Activated T-helper 1 cell treated with anti-CD3 and anti-CD28 coated beads, Interleukin-12 subunit alpha, Interleukin-12 subunit beta, Interleukin-2, Interleukin-4 antibody, amounts not matched to agents 30 ng/mL and 10 ng/mL and 1 ng/mL, durations not matched to agents 14 hours and 24 hours and 36 hours (primary cell): Measurements from ENCODE around the gene SOWAHA. TPM values are rescaled to one million over a fixed set of nuclear protein-coding genes. Genes with fewer than 3 reads are reported as not detected.
A peak's percentile ranks its signal among the peaks of the same experiment; 100 is the strongest.

Experiments used
- DNase-seq: peaks from one replicate; pipeline ENCODE4 v3.0.0; 2021; ENCODE audit warnings: low spot score
- H3K27ac Mint-ChIP-seq: one replicate; pipeline ENCODE4 v1.8.0; 2021; ENCODE audit warnings: mild to moderate bottlenecking, mixed read lengths
- H3K27me3 Mint-ChIP-seq: one replicate; pipeline ENCODE4 v1.8.0; 2022; ENCODE audit warnings: mild to moderate bottlenecking, moderate library complexity, mixed read lengths; ENCODE audit not compliant: insufficient read depth
- H3K36me3 Mint-ChIP-seq: one replicate; pipeline ENCODE4 v1.8.0; 2021; ENCODE audit warnings: low read depth, mixed read lengths
- H3K4me1 Mint-ChIP-seq: one replicate; pipeline ENCODE4 v1.8.0; 2021; ENCODE audit warnings: low read depth, mixed read lengths
- H3K4me3 Mint-ChIP-seq: one replicate; pipeline ENCODE4 v1.8.0; 2021; ENCODE audit warnings: mild to moderate bottlenecking, moderate library complexity, mixed read lengths
- H3K9me3 Mint-ChIP-seq: one replicate; pipeline ENCODE4 v1.8.0; 2021; ENCODE audit warnings: mixed read lengths
- intact Hi-C: fragments of 100-400 bp; cut with micrococcal nuclease; formaldehyde crosslinking; loops from one replicate; pipeline ENCODE4 v1.15.1; 2024
- total RNA-seq: library from RNA; stranded (reverse); gene quantifications from 2 replicates; pipeline ENCODE4 v1.2.3, GENCODE V29; 2022

The SOWAHA gene
- total RNA-seq, 1 donor from 2014 or later, result 0.54 TPM

DNA sequence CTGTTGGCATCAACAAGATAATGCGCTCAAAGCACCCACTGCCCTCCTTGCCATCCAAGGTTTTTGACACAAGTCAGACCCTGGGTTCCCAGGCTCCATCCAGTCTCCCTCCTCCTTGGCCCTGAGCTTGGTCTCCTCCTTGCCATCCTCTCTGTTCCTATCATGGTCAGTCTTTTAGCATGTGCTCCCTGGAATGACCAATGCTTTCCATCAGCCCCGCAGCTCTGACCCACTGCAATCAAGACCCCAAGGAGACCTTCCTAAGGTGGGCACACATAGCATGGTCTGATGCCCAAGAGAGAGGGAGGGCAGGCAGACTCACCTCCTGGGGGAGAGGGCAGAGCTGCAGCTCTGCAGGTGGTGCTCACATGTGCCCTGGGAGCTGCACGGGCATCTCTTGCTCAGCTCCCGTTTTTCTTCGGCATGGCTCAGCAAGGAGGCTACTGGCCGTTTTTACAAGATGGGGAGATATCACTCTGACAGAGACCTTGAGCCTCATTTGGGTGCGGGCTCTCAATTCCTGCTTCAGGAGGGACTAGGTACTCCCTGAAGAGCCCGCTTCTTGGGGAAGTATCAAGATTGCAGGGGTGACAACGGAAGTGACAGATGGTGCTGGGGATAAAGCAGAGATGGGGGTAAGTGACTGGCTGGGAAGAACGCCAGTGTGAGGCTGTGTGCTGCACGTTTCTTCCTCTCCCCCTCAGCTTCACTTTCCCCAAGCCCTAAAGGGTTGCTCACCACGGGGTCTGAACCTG, 39.3 kb upstream of the SOWAHA start:
- H3K4me3 Mint-ChIP-seq, result peak overlapping the region; percentile 43
- no peak for DNase-seq
- no peak overlapping the region for H3K27ac Mint-ChIP-seq
- H3K4me1 Mint-ChIP-seq, result peaks cover 23% of the 10 kb centered on the region
- H3K27me3 Mint-ChIP-seq, result peaks cover 19% of the 10 kb centered on the region
- peaks cover 1% of the 10 kb centered on the region for H3K36me3 Mint-ChIP-seq
- no peaks in the 10 kb centered on the region for H3K9me3 Mint-ChIP-seq
- intact Hi-C loops, result no loop called here

DNA sequence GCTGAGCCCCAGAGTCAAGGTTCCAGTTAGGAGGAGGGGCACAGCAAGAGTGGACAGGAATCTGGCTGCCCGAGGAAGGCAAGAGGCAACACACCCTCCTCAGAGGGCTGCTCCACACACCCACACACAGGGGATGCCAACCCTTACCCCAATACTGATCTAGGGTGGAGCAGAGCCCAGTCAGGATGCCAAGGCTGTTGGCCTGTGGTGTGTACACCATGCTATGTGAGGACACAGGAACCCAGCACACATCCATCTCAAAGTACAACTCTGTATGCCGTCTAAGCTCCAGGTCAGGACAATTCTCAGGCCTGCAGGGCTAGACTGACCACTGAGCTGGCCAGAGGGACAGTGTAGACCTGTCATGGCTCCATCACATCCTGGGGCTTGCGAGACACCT, 38.7 kb upstream of the SOWAHA start:
- Mint-ChIP-seq H3K9me3 (no peaks in the 10 kb centered on the region), H3K36me3 (peaks cover 1% of the 10 kb centered on the region), H3K4me1 (peaks cover 29% of the 10 kb centered on the region), H3K27me3 (peaks cover 25% of the 10 kb centered on the region), H3K4me3 (peak overlapping the region; percentile 13), H3K27ac (no peak overlapping the region)
- intact Hi-C loops, result no loop called here
- DNase-seq, result no peak

DNA sequence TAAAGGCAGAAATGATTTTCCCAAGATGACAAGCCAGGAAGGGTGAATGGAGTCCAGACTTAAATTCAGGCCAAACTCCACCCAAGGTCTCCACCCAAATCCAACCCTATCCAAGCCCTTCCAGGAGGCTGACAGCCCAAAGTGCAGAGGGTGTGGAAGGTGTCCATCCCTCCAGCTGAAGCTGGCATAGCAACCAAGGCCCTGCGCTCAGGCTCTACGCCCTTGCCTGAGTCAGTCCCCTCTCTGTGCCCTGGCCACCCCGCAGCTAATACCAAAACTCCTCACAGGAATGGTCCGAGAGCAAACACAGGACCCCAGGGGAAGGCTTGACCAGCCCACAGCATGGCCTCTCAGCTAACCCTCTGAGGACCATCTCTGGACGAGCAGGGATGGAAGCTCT, 38.2 kb upstream of the SOWAHA start:
- DNase-seq, result no peak
- H3K4me3 Mint-ChIP-seq, result peak overlapping the region; percentile 13
- no peaks in the 10 kb centered on the region for H3K9me3 Mint-ChIP-seq
- peaks cover 34% of the 10 kb centered on the region for H3K4me1 Mint-ChIP-seq
- intact Hi-C loops, result no loop called here
- H3K27me3 Mint-ChIP-seq, result peaks cover 28% of the 10 kb centered on the region
- H3K27ac Mint-ChIP-seq, result no peak overlapping the region
- H3K36me3 Mint-ChIP-seq, result peaks cover 1% of the 10 kb centered on the region

DNA sequence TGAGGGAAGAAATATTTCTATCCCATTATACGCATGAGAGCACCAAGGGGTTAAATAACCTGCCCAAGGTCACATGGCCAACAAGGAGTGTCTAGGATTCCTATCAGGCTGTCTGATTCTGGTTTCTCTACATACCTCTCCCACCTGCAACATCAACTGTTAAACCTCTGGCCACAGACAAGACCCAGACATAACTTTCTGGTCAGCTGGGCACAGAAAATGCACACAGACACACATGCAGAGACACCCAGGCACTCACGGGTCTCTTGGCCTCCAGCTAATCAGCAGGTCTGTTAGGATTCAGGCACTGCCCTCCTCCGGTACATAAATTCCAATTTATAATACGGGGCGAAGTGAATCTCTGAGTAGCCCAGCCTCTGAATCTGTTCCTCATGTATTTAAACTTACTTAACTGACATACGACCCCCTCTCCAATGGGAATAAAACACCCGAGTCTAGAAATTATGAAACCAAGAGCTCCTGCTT, 37.6 kb upstream of the SOWAHA start:
- intact Hi-C loops, result no loop called here
- H3K27ac Mint-ChIP-seq, result no peak overlapping the region
- H3K4me3 Mint-ChIP-seq, result peak overlapping the region; percentile 80
- peaks cover 36% of the 10 kb centered on the region for H3K4me1 Mint-ChIP-seq
- H3K27me3 Mint-ChIP-seq, result peaks cover 30% of the 10 kb centered on the region
- no peaks in the 10 kb centered on the region for H3K9me3 Mint-ChIP-seq
- no peak for DNase-seq
- H3K36me3 Mint-ChIP-seq, result peaks cover 1% of the 10 kb centered on the region

DNA sequence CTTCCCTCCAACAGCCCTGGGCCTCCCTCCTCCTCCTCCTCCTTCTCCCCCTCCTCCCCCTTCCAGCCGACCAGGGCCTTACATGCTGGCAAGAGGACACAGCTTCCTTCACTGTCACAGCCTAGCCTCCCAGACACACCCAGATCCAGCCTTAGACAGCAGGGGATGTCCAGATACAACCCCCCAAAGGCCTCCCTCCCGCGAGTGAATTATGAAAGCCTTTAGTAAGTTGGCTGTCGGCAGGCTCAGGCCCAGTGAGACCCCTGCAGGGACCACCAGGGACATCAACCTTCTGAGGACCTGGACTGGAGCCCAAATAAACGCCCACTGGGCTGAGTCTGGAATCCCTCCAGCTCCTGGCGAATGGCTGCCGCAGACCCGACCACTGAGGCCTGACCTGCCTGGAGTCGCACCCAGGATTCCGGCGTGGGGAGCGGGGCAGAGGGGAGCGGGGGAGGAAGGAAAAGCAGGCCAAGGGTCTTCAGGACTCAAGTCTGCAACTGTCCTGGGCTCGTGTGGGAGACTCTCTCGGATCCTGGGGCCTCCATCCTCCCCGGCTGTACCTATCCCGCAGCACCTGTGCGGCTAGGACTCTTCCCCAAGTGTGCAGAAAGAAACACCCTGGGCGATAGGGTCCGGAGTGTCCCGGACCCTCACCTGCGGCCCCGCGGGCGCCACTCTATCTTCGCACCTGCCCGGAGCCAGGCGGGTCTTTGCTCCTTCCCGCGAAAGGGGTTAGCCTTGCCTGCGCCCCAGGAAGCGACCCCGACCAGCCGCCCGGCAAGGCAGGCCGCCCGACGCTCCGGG, 36.8 kb upstream of the SOWAHA start:
- Mint-ChIP-seq H3K36me3 (peaks cover 1% of the 10 kb centered on the region), H3K4me1 (peaks cover 36% of the 10 kb centered on the region), H3K27me3 (peaks cover 34% of the 10 kb centered on the region), H3K27ac (no peak overlapping the region), H3K9me3 (no peaks in the 10 kb centered on the region), H3K4me3 (peak overlapping the region; percentile 80)
- DNase-seq, result no peak
- intact Hi-C loops, result loop anchor here (1.0 to 2.0 kb wide), 2 partner anchors 23 to 44 kb away; no protein-coding TSS in a partner anchor

DNA sequence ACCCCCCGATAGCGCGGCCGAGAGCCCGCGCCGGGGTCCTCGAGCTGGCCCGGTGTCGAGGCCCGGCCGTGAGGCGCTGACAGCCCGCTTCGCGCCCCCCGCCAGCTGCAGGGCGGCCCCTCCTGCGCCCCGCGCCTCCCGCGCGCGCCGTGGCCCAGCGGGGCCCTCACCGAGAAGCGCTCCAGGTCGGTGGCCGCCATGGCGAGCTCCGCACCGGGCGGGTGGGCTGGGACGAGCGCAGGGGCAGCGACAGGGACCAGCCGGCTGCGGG, 36.2 kb upstream of the SOWAHA start:
- Mint-ChIP-seq H3K27ac (no peak overlapping the region), H3K4me3 (no peak overlapping the region), H3K36me3 (peaks cover 1% of the 10 kb centered on the region), H3K9me3 (no peaks in the 10 kb centered on the region), H3K4me1 (peaks cover 38% of the 10 kb centered on the region), H3K27me3 (peaks cover 39% of the 10 kb centered on the region)
- intact Hi-C loops, result loop anchor here (1.0 to 2.0 kb wide), 3 partner anchors 24 to 44 kb away; no protein-coding TSS in a partner anchor
- no peak for DNase-seq

DNA sequence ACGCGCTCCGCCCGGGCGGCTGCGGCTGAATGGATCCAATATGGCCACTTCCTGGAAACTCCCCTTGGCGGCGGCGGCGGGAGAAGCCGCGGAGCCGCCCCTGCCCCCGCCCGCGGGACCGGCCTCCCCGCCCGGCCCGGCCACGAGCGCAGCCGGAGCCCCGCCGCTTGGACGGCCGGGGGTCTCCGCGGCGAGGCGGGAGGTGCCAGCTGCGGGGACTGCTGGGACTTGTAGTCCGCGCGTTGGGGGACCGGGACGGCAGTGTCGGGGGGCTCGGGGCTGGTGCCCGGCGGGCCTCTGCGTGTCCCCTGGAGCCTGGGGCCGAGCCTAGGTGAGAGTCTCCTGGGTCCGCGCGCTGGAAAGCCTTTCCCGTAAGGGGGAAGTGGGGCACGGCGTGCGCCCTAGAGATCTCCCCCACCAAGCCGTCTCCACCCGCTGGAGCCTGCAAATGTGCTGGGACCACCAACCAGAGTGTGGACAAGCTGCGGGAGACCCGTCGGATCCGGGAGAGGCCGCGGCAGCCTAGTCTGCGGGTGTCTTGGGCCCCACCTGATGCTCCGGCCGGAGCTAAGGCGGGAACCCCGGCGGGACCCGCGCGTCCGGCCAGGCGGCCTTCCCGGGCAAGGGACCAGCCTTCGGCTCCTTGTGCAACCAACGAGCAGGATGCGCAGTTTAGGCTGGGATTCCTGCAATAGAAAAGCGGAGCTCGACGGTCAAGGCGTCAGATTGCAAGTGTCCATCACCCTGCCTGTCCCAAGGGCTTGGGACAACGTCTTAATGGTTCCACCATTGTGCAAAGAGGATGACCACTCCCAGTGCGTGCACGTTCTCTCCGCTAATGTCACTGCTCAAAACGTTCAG, 35.7 kb upstream of the SOWAHA start, which contains the start of gene SEPTIN8:
Gene SEPTIN8, minus strand, starts transcription at position 31 of the 861 bp plus-strand sequence. CDS start 102 bp downstream, outside the sequence.
- Mint-ChIP-seq H3K4me3 (peak within 1 kb of the TSS; percentile 87), H3K27ac (peak within 1 kb of the TSS; percentile 63), H3K36me3 (peaks cover 1% of the 10 kb centered on the region), H3K4me1 (peaks cover 41% of the 10 kb centered on the region), H3K9me3 (no peaks in the 10 kb centered on the region), H3K27me3 (peaks cover 45% of the 10 kb centered on the region)
- peak; percentile 43 for DNase-seq
- intact Hi-C loops, result loop anchor here (1.0 to 2.0 kb wide), 3 partner anchors 15 to 43 kb away; no protein-coding TSS in a partner anchor

DNA sequence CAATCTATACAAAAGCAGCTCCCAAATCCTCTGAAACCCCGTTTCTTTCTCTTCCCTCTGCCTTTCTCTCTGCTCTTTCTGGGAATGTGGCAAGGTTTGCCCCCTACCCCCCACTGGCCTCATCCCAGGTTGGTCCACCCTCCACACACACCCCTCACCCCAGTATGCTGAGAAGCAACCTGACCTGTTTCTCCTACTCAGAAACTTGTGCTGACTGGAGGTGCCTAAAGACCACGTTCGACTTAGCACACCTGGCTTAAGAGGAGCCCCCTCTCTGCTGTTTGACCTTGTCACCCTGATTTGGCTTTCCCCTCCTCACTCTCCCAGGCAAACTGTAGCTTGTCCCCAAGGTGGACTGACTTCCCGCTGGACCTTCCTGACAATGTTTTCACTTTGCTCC, 35.0 kb upstream of the SOWAHA start:
- Mint-ChIP-seq H3K9me3 (no peaks in the 10 kb centered on the region), H3K27me3 (peaks cover 45% of the 10 kb centered on the region), H3K27ac (peak overlapping the region; percentile 63), H3K4me1 (peaks cover 41% of the 10 kb centered on the region), H3K36me3 (peaks cover 1% of the 10 kb centered on the region), H3K4me3 (peak overlapping the region; percentile 87)
- no peak for DNase-seq
- intact Hi-C loops, result loop anchor here (2.0 kb wide), 1 partner anchor 15 kb away; no protein-coding TSS in a partner anchor

DNA sequence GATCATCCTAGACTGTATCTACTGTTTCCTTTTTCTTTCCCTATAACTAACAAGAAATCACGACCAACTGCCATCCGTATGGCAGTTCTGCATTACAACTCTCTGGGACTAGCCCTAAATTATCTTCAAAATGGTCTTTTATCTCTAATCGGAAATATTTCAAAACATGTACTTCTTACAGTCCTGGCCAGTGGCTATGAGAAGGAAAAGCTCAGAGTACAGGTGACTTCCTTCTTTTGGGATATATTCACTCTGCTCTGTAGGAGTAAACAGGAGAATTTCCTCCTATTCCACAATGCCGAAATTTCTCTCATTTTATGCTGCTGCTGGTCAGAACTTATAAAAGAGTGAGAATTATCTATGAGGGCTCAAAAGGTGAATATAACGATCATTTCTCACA, 34.2 kb upstream of the SOWAHA start:
- intact Hi-C loops, result loop anchor here (2.0 kb wide), 1 partner anchor 16 kb away; no protein-coding TSS in a partner anchor
- peak overlapping the region; percentile 28 for H3K4me3 Mint-ChIP-seq

DNA sequence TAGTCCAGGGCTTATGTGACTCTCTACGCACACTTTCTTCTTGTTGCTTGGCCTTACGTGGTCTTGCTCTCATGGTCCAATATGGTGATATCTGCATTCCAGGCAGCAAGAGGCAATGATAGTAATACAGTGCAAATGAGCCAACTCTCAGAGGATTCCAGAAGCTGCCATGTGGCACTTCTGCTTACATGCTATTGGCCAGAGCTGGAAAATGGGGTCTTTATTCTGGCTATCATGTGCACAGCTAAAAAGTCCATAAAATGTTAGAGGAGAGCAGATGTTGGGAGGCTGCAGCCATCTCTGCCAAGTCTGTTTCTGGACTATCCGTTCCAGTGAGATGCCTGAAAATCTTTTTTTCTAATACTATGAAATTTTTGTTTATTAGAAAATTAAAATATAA, 33.1 kb upstream of the SOWAHA start:
- intact Hi-C loops, result loop anchor here (2.0 kb wide), 1 partner anchor 17 kb away; no protein-coding TSS in a partner anchor
- no peak for DNase-seq
- Mint-ChIP-seq H3K36me3 (peaks cover 1% of the 10 kb centered on the region), H3K4me3 (peak overlapping the region; percentile 48), H3K27me3 (peaks cover 51% of the 10 kb centered on the region), H3K4me1 (peaks cover 41% of the 10 kb centered on the region), H3K27ac (no peak overlapping the region), H3K9me3 (no peaks in the 10 kb centered on the region)

More for the DNA sequence above, 34.2 kb upstream of the SOWAHA start:
- Mint-ChIP-seq H3K4me1 (peaks cover 41% of the 10 kb centered on the region), H3K36me3 (peaks cover 1% of the 10 kb centered on the region), H3K27me3 (peaks cover 48% of the 10 kb centered on the region), H3K9me3 (no peaks in the 10 kb centered on the region), H3K27ac (no peak overlapping the region)
- no peak for DNase-seq

DNA sequence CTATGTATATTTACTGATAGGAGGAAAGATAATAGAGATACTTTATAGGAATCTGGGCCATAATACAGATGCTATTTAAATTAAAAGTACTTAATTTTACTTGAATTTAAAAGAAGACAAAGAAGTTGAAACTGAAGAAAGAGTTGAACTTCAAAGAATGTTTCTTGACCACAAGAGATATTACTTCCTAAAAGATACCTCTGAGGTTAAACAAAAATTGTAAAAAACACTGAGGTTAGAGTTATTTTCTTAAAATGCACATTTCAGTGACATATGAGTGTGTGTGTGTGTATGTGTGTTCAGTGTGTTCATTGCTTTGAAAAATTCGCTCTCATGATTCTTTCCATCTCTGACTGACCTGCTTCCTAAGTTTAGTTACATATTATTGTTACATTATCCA, 32.5 kb upstream of the SOWAHA start:
- Mint-ChIP-seq H3K4me1 (peaks cover 41% of the 10 kb centered on the region), H3K4me3 (no peak overlapping the region), H3K27ac (no peak overlapping the region), H3K9me3 (no peaks in the 10 kb centered on the region), H3K27me3 (peaks cover 47% of the 10 kb centered on the region), H3K36me3 (peaks cover 1% of the 10 kb centered on the region)
- intact Hi-C loops, result no loop called here
- DNase-seq, result no peak

DNA sequence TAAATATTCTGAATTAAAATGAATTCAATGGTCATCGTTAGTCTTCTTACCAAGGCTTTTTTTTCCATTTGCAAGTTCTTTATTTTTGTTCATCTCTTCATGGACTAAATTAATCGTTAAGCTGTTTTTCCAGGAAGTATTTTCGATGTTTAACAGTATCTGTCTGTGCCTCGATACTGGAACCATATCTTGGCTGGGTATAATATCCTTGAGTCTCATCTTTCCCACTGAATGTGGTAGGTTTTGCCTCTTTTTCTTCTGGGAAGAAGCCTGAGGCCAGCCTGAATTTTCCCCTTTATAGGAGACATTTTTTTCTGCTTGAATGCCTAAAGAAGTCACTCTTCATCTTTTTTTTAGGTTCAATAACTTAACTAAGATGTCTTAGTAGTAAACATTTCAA, 32.1 kb upstream of the SOWAHA start:
- no peaks in the 10 kb centered on the region for H3K9me3 Mint-ChIP-seq
- H3K4me3 Mint-ChIP-seq, result no peak overlapping the region
- H3K36me3 Mint-ChIP-seq, result peaks cover 1% of the 10 kb centered on the region
- no peak for DNase-seq
- H3K27ac Mint-ChIP-seq, result no peak overlapping the region
- intact Hi-C loops, result no loop called here
- H3K27me3 Mint-ChIP-seq, result peaks cover 44% of the 10 kb centered on the region
- peaks cover 39% of the 10 kb centered on the region for H3K4me1 Mint-ChIP-seq
